HL-60/S4 (cell line): ENCODE data around the gene CFAP107.
"Not testable (repeated sequence)": the region's sequence is repeated elsewhere in the genome, so short reads cannot be mapped to it uniquely, and the experiment has no call there.

ENCODE experiments used
- in situ Hi-C: fragments of 300-500 bp; cut with MboI; formaldehyde crosslinking; loops from 2 replicates; pipeline ENCODE4 v1.14.3; 2022; ENCODE audit warnings: low sequenced_read_pairs

The CFAP107 gene, protein sequence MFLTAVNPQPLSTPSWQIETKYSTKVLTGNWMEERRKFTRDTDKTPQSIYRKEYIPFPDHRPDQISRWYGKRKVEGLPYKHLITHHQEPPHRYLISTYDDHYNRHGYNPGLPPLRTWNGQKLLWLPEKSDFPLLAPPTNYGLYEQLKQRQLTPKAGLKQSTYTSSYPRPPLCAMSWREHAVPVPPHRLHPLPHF

DNA sequence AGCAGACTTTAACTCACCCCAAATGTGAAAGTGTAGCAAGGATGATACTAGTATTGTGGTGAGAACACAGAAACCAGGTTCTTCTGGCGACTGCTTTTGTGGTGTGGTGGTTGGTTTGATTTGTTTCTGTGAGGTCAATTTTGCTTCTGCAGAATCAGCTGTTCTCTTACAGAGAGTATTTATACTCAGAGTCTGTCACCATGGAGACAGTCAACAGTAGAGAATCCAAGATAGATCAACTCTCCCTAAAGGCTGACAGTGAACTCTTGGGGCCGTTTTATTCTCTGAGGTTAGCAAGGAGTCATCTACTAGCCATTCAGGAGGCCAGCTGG is at the start of gene CFAP107:
Gene CFAP107, plus strand, starts transcription at position 209 of the 332 bp plus-strand sequence. CDS start 231 bp downstream, outside the sequence.
- in situ Hi-C loops = no loop called here

DNA sequence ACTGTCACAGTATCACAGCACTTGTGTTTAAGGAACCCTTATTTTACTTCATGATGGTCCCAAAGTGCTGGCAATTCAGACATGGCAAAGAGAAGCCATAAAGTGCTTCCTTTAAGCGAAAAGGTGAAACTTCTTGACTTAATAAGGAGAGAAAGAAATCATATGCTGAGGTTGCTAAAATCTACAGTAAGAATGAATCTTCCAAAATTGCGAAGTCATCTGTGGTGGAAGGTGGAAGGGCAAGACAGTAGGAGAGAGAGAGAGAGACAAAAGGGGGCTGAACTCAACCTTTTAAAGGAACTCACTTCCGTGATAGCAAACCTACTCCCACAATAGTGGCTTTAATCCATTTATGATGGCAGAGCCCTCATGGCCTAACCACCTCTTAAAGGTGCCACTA is 49.3 kb upstream of the CFAP107 start:
- in situ Hi-C loops = no loop called here

DNA sequence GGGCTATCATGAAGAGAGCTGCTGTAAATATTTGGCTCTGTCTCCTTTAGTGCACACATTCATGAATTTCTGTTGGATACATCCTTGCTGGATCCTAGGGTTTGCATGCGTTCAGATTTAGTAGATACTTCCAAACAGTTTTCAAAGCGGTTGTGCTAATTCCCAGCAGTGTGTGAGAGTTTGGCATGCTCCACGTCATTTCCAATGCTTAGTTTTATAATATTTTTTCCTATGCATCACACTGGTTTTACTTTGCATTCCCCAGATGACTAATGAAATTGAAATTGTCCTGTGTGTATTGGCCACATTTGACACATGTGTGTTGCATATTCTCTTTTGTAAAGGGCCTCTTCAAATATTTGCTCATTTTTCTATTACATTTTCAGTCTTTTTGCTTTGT is 48.6 kb upstream of the CFAP107 start:
- in situ Hi-C loops = no loop called here

DNA sequence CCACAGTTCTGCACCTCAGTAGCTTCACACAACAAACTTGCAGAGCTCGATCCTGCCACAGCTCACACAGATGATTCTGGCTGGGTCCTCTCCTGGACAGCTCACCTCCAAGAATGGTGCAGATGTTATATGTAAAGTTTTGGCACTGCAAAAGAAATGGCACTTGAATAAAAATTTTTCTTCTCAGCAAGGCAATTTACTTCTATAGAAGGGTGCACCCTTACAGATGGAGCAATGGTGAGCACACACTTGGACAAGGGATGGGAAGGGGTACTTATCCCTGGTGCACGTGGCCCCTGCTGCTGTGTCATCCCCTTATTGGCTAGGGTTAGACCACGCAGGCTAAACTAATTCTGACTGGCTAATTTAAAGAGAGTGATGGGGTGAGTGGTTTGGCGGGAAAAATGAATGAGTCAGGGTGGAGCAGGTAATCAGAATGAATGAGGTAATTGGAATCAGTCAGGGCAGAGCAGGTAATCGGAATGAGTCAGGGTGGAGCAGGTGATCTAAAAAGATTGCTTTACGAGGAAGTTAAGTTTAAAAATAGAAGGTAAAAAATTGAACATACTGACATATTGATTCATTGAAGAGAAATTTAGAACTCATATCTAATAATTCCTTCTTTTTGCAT is 42.1 kb upstream of the CFAP107 start:
- in situ Hi-C loops = no loop called here

DNA sequence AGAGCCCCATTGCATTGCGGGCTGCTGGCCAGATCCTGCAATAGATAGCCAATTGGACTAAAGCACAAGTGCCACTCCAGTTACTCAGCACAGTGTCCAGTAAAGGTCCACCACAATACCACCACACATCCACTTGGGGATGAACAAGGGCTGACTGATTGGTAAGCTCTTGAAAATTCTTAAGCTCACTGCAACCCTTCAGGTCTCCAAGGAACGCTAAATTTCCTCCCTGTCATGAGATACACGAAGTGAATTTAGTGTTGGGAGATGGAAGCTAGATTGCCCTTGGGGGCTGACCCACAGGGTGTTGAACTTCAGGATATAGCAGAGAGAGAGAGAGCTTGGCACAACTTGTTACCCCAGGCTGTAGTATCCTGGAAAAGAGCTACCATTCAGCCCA is 39.9 kb upstream of the CFAP107 start:
- in situ Hi-C loops = no loop called here

DNA sequence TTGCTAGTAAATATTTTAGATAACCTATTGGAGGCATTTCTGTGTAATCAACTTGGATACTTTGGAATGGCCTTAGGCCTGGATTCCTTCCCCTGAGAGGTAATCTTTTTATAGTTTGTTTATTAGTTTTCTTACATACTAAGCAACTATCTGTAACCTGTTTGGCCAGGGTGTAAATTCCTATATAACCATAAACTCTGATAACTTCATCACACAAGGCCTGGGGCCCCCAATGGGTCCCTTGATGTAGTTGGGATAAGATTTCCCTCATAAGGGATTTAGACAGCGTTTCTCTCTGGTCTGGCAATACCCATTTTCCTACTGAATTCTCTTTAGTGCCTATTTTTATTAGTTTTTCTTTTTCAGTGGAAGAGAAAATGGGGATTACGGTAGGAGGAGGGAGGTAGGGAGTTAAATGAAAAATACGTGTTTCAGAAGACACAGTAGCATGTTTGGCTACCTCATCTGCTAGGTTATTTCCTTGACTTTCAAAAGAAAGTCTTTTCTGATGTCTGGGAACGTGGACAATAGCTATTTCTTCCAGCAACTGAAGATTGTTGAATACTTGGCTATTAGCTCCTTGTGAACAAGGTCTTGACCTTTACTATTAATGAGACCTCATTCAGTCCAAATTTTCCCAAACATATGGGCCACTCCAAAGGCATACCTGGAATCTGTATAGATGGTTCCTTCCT is 37.5 kb upstream of the CFAP107 start:
- in situ Hi-C loops = no loop called here

DNA sequence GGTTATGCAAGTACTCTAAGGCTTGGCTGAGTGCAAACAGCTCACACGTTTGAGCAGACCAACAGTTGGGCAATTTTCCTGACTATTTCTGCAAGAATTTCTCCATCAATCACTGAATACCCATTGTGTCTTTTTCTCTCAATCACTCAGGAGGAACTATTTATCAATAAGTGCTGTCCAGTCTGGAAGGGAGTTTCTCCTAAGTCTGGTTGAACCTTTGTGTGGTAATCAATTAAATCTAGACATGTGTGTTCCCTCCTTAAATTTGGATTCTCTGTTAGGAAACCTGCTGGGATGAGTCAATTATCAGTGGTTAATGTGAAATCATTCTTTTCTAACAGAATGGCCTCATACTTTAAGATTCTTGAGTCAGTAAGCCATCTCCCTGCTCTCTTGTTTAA is 36.9 kb upstream of the CFAP107 start:
- in situ Hi-C loops = no loop called here

DNA sequence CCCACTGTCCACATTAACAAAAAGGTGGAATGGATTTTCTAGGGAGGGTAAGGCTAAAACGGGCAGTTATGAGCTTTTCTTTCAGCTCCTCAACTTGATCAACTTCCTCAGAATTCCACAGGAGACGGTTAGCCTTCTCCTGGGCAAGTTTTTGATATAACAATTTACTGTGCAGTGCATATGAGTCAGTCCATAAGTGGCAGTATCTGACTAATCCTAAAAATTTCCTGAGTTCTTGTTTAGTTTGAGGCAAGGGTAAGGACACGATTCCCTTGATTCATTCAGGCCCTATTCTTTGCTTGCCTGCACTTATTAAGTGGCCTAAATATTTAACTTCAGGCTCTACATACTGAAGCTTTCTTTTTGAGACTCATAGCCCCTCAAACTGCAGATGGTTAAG is 36.3 kb upstream of the CFAP107 start:
- in situ Hi-C loops = no loop called here

DNA sequence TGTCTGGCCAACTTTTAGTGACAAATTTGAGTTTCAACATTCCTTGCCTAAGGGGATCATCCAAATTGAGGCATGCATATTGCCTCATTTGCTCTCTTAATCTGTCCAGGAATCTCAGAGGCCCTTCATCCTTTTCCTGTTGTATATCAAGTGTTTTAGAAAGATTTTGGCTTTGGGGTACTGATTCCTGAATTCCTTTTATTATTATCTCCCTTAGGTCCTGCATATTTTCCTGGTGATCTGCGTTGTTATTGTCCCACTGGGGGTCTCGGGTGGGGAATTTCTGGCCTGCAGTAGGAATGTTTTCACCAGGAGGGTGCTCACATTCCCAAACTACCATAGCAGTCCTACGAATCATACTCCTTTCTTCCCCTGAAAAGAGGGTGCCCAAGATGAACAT is 34.5 kb upstream of the CFAP107 start:
- in situ Hi-C loops = no loop called here

DNA sequence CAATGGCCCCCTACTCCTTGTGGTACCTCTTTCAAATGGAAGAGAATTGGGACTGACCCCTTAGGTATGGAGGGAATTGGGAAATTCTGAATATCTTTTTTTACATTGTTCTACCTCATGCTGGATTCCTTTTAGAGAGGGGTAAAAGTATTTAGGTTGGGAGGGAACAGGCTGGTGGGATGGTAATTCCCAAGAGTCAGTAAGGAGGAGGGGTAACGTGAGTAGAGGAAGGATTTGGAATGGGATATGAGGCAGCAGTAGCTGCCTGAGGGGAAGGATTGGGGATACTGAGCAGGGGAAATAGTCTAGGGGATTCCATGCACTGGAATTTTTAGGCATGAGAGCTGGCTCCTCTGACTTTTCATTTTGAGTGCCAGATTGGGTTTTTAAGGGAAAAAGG is 33.9 kb upstream of the CFAP107 start:
- in situ Hi-C loops = no loop called here

DNA sequence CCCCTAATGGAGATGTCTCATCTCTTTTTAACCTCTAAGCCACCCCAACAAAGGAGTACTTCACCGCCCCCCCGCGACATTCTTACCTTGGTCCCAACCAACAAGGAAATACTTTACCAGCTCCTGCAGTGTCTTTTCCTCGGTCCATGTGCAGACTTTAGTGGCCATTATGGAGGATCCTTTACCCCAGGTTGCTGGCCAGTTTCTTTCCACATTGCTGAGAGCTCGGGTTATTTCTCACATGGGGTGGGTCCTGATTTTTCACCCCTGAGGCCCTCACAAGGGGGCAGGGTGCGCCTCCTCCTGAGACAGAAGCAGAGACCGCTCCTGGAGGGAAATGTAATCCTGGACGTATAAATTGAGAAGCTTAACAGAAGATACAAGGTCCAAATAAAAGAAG is 33.1 kb upstream of the CFAP107 start:
- in situ Hi-C loops = no loop called here

DNA sequence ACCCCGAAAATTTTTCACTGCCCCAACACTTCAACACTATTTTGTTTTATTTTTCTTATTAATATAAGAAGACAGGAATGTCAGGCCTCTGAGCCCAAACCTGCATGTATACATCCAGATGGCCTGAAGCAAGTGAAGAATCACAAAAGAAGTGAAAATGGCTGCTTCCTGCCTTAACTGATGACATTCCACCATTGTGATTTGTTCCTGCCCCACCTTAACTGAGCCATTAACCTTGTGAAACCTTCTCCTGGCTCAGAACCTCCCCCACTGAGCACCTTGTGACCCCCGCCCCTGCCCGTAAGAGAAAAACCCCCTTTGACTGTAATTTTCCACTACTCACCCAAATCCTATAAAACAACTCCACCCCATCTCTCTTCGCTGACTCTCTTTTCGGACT is 32.3 kb upstream of the CFAP107 start:
- in situ Hi-C loops = not testable (repeated sequence)

DNA sequence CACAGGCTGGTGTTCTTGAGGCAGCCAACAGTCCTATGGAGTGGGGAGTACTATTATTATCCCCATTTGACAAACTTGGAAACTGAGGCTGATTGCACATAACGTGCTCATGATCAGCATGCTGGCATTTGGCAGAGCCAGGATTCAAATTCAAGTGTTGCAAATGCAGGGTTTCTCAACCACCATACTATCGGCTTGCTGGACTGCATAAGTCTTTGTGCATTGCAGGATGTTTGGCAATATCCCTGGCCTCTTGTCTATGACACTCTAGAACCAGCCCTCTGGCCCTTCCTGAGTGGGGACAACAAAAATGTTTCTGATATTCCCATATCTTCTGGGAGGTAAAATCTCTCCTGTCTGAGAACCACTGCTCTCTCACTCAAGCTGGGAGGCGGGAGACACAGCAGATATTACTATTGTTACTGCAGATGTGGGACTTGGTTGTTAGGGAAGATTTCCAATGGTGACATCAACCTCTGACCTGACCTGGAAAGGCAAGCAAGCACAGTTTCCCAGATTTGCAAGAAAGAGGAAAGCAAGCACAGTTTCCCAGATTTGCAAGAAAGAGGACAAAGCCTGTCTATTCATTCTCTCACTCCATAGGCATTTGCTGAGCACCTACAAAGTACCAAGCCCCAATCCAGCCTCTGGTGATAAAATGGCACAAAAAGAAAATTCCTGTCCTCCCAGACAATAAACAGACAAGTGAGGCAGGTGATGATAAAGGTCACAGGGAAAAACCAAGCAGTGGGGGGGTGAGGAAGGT is 31.1 kb upstream of the CFAP107 start:
- in situ Hi-C loops = no loop called here

DNA sequence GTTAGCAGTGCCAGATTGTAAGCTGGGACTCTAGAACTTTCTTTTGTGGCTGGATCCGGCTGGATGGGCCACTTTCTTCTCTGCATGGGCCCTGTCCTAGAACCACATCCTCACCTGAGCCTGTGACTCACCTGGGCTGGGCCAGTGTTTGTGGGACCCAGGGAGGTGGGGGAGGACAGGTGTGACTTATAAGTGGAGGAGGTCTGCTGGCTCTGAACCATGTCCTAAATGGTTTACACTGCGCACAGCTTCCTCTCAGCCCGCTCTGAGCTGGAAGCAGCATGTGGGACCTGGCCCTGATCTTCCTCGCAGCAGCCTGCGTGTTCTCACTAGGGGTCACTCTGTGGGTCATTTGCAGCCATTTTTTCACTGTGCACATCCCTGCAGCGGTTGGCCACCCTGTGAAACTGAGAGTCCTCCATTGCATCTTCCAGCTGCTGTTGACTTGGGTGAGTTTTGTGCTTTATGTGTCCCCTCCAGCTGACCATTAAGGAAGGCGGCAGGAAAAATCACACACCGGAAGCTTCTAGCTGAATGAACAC is 30.0 kb upstream of the CFAP107 start, which contains the start of gene AADACL3:
Gene AADACL3, plus strand, starts transcription at position 215 of the 542 bp plus-strand sequence. Its CDS starts 67 bp downstream, at position 282.
- in situ Hi-C loops = no loop called here

DNA sequence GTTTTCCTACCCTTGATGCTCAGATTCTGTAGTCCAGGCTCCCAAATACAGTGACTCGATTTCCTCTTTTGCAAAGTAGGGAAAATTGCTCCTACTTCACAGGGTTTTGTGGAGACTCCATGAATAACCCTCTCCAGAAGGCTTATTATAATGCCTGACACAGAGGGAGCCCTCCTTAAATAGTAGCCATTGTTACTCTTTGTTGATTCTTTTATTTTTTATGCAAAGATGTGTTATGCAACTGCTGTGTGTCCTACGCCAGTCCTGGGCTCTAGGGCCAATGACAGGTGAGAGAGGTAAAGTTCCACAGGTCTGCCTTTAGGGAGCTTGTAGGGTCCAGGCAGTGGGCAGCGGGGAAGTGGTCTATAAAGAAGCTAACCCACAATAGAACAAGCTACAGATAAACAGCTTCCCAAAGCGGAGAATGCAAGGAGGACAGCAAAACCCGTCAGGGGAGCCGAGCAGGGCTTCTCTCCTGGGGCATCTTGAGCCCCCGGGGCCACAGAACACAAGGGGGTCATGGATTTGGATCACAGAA is 28.6 kb upstream of the CFAP107 start:
- in situ Hi-C loops = no loop called here

DNA sequence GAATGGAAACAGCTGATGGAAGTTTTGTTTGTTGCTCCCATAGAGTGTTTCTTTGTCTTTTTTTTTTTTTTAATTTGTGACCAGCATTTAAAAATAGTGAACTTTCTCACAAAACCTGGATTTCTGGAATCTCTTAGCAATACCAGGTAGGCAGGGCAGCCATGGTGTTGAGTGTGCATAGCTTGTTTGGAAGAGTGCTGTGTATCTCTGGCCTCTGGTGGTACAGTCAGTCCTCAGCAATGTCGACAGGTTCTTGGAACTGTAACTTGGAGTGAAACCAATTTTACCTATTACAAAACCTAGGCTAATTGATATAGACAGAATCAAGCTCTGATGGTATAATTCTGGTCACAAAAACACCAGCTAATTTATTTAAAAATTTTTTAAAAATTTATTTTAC is 23.4 kb upstream of the CFAP107 start:
- in situ Hi-C loops = no loop called here

DNA sequence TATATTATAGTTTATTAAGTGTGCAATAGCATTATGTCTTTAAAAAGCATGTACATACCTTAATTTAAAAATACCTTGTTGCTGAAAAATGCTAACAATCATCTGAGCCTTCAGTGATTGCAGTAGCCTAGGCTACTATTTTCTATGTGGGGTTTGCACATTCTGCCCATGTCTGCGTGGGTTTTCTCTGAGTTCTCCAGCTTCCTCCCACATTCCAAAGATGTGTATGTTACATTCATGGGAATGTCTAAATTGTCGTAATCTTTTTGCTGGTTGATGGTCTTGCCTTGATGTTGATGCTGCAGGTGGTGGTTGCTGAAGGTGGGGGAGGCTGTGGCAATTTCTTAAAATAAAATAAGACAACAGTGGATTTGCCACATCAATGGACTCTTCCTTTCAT is 17.6 kb upstream of the CFAP107 start:
- in situ Hi-C loops = no loop called here

DNA sequence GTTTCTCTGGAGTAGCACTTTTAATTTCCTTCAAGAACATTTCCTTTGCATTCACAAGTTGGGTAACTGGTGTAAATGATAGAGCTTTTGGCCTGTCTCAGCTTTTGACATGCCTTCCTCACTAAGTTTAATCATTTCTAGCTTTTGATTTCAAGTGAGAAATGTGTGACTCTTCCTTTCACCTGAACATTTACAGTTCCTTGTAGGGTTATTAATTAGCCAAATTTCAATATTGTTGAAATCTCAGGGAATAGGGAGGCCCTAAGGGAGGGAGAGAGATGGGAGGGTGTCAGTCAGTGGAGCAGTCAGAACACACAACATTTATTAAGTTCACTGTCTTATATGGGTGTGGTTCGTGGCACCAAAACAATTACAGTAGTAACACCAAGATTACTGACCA is 15.8 kb upstream of the CFAP107 start:
- in situ Hi-C loops = no loop called here

DNA sequence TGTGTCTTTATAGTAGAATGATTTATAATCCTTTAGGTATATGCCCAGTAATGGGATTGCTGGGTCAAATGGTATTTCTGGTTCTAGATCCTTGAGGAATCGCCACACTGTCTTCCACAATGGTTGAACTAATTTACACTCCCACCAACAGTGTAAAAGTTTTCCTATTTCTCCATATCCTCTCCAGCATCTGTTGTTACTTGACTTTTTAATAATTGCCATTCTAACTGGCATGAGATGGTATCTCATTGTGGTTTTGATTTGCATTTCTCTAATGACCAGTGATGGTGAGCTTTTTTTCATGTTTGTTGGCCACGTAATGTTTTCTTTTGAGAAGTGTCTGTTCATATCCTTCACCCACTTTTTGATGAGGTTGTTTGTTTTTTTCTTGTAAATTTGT is 14.9 kb upstream of the CFAP107 start:
- in situ Hi-C loops = not testable (repeated sequence)

DNA sequence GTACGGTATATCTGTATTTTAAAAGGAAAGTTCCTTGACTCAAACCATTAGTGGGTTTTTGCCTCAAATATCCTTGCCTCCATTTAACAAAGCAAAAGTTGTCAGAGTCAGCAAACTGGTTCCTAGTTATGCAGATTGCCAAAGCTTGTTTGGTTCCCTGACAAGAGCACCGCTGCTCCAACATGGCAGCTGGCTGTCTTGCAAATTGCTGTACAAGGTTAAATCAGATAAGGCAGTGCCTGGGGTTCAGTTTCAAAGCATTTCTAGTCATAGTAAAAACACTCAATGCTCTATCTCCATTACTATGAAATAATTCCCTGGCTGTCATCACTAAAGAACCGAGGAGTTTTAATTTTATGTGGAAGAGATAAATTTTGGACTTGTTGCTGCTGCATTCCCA is 11.3 kb upstream of the CFAP107 start:
- in situ Hi-C loops = no loop called here

DNA sequence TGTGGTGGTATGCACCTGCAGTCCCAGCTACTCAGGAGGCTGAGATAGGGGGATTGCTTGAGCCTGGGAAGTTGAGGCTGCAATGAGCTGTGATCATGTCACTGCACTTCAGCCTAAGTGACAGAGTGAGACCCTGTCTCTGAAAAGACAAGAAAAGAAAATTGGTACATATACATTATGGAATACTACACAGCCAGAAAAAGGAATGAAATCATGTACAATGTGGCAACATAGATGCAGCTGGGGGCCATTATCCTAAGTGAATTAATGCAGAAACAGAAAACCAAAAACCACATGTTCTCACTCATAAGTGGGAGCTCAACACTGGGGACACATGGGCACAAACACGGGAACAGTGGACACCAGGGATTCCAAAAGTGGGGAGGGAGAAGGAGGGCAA is 7.1 kb upstream of the CFAP107 start:
- in situ Hi-C loops = no loop called here
